ENCODE results near the gene SCP2D1. TPM values are rescaled to one million over a fixed set of nuclear protein-coding genes. Genes with fewer than 3 reads are reported as not detected.
A peak's percentile ranks its signal among the peaks of the same experiment; 100 is the strongest.

SCP2D1 gene
- total RNA-seq, 3 donors from 2014 or later, result not detected

DNA sequence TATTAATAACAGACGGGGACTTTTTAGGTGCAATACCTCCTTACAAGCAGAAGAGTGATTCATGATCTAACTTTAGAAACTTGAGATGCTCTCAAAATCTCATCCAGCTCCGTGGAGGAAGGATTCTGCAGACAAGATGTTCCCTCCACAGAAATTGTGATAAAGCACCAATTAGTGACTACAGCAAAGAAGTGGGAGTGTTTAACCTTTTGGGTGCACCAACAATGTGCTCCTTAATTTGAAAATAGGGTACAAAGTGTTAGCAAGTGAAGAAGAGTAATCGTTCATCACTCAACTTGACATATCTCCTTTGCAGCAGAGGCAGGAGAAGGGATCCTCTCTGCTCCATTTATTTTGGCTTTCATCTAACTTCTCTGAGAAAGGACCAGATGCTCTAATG lies 22.8 kb upstream of the SCP2D1 start:
- no peak for TF ChIP-seq CTCF (IDR thresholded peaks at IDR 0.05)

GRCh38 chr20:18793625-18794427 lies 19.8 kb upstream of the SCP2D1 start:
- ATAC-seq (peak; percentile 100), DNase-seq (peak; percentile 86 to 95 (median 93))
- Histone ChIP-seq H3K4me3 (peak overlapping the region; percentile 22), H3K4me1 (ENCODE audit: low read depth) (no peaks in the 10 kb centered on the region), H3K36me3 (ENCODE audit: low read depth) (no peaks in the 10 kb centered on the region), H3K9me3 (no peaks in the 10 kb centered on the region)
- no peak for TF ChIP-seq CTCF (IDR thresholded peaks at IDR 0.05)
- intact Hi-C loops (cut with DNase I, micrococcal nuclease), result no loop called here

More for the DNA sequence above, 22.8 kb upstream of the SCP2D1 start:
- Histone ChIP-seq H3K9me3 (no peaks in the 10 kb centered on the region), H3K4me3 (no peak overlapping the region), H3K36me3 (ENCODE audit: low read depth) (no peaks in the 10 kb centered on the region), H3K4me1 (ENCODE audit: low read depth) (no peaks in the 10 kb centered on the region)
- no peak for ATAC-seq
- DNase-seq, result no peak
- intact Hi-C loops (cut with DNase I, micrococcal nuclease), result no loop called here

GRCh38 chr20:18794428-18794787 lies 19.2 kb upstream of the SCP2D1 start:
- Histone ChIP-seq H3K4me1 (ENCODE audit: low read depth) (no peaks in the 10 kb centered on the region), H3K36me3 (ENCODE audit: low read depth) (no peaks in the 10 kb centered on the region), H3K9me3 (no peaks in the 10 kb centered on the region), H3K4me3 (peak overlapping the region; percentile 22)
- TF ChIP-seq CTCF (IDR thresholded peaks at IDR 0.05), result no peak
- ATAC-seq, result peak; percentile 28
- intact Hi-C loops (cut with DNase I, micrococcal nuclease), result no loop called here
- no peak for DNase-seq

DNA sequence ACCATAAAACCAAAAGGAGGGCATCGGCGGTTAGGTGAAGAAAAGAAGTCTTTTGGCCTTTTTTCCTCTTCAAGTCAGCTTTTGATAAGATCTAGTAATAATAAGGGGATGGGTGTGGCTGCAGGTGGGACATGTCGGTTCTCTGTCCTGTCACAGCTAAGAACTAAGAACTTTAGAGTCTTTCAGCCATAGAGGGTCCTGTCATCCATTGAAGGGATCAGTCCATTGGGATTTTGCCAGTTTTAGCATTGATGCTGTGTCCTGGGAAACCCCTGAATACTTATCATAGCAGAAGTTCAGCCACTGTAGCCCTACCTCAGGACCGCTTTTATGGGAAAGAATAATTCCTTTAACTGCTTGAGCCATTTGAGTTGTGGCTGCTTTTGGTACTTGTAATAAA lies 18.2 kb upstream of the SCP2D1 start:
- TF ChIP-seq CTCF (IDR thresholded peaks at IDR 0.05), result no peak
- DNase-seq (no peak), ATAC-seq (no peak)
- H3K4me3 ChIP-seq, result no peak overlapping the region
- no peaks in the 10 kb centered on the region for H3K4me1 ChIP-seq (ENCODE audit: low read depth)
- H3K36me3 ChIP-seq (ENCODE audit: low read depth), result no peaks in the 10 kb centered on the region
- no peaks in the 10 kb centered on the region for H3K9me3 ChIP-seq
- intact Hi-C loops (cut with DNase I, micrococcal nuclease), result no loop called here

DNA sequence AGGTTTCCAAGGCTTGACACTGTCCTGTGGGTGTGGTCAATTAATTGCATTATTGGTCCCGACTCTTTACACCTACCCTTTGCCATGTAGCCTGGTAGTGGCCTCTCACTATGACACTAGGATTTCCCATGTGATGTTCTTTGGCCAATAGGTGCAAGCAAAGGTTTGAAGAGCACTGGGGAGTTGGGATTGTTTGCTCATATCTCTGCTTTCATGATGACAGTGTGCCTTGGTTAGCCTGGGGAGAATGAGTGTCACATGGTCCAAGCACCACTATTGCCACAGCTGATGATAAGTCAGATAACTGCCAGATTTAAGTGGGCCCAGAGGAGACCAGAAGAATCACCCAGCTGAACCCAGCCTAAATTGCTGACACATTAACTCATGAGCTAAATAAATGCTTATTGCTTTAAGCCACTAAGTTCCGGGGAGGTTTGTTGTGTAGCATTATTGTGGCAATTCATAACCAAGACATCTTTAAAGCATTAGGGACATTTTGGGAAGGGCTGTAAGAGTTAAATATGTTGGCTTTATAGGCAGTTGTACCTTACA lies 17.2 kb upstream of the SCP2D1 start:
- no peak for DNase-seq
- intact Hi-C loops (cut with DNase I, micrococcal nuclease), result no loop called here
- no peak for TF ChIP-seq CTCF (IDR thresholded peaks at IDR 0.05)
- no peak overlapping the region for H3K4me3 ChIP-seq
- H3K9me3 ChIP-seq, result no peaks in the 10 kb centered on the region
- no peak for ATAC-seq
- no peaks in the 10 kb centered on the region for H3K36me3 ChIP-seq (ENCODE audit: low read depth)
- no peaks in the 10 kb centered on the region for H3K4me1 ChIP-seq (ENCODE audit: low read depth)
